TTC549 (cell line): ENCODE results near the gene SEC24A.
"Not testable (repeated sequence)": the region's sequence is repeated elsewhere in the genome, so short reads cannot be mapped to it uniquely, and the experiment has no call there.

Experiments
- FAIRE-seq: peaks from 2 replicates; lab custom pipeline; 2012; peaks lifted over from hg19 to GRCh38; lab: Jason Lieb, UNC

Gene SEC24A

DNA sequence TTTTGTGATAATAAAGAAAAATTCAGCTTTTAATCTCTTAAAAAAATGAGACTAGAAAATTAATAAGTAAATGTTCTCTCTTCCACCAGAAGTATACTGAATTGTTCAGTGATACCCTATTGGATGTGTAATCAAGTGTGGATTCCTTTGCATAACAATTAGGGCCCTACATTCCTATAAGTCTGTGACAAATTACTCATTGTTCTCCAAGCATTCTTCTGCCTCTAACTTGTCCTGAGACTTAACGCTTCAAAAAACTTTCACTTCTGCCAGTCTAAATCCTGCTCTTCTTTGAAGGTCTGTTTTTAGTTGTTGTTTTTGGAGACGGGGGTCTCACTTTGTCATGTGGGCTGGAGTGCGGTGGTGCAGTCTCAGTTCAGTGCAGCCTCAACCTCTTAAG is 100.8 kb downstream of the SEC24A start:
- FAIRE-seq: no peak

DNA sequence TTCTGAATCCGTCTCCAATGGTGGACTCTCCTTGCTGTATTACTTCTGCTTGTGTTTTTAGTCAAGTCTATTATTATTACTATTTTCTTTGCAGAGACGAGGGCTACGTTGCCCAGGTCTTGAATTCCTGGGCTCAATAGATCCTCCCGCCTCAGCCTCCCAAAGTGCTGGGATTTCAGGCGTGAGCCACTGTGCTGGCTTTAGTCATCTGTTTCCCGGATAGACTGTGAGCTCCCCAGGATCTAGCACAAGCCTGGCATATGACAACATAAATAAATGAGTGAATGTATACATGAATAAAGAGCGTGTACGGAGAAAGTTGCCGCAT is 109.6 kb downstream of the SEC24A start:
- FAIRE-seq: no peak

DNA sequence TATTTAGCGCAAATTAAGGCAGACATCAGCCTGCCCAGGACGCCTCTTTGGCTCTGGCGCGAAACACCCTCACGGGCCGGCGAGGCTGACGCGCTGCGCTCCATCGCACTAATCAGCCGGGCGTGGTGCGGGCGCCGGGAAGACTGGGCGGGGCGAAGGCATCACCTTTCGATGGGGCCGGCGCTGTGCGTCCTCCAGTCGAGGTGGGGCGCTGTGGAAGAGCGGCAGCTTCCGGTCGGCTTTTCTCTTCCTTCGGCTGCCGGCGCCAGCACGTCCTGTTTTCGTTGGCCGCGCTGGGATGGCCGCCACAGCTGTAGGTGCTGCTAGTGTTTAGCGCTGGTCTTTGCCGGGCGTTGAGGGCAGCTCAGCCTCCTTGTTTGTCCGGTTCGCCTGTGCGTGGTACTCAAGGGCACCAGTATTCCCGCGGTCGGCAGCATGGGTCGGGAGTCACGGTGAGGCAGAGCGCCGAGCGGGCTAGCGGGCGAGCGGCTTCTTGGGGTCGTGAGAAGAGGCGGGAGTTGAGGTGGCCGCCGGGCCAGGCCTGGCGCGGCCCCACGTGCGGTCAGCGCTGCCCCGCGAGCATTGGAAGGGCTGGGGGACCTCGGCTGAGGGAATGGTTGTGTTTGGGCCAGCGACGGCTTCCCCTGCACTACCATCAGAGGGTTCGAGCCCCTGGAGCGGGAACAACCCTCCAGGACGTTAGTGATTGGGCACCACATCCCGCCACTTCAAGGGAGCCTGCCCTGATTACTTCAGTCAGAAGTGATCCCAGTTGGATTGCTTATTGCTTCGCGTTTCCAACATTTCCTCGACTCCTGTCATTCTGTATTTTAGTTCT is 110.1 kb downstream of the SEC24A start, which contains the start of gene DDX46:
Gene DDX46 (plus strand): TSS at position 276 of the 838 bp plus-strand sequence. CDS start 160 bp downstream, at position 436.
- FAIRE-seq: no peak

DNA sequence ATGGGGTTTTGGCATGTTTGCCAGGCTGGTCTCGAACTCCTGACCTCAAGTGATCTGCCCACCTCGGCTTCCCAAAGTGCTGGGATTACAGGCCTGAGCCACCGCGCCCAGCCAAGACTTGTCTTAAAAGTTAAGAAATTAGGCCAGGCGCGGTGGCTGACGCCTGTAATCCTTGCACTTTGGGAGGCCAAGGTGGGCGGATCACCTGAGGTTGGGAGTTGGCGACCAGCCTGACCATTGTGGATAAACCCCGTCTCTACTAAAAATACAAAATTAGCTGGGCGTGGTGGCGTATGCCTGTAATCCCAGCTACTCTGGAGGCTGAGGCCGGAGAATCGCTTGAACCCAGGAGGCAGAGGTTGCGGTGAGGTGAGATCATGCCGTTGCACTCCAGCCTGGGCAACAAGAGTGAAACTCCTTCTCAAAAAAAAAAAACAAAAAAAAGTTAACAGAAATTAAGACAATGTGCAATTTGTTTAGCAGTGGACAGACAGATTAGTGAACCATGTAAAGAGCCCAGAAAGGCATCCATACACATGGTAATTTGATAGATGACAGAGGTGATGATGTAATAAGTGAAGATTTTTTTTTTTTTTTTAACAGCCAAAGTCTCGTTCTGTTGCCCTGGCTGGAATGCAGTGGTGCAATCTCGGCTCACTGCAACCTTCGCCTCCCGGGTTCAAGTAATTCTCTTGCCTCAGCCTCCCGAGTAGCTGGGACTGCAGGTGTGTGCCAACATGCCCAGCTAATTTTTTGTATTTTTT is 119.1 kb downstream of the SEC24A start:
- not testable (repeated sequence) for FAIRE-seq

DNA sequence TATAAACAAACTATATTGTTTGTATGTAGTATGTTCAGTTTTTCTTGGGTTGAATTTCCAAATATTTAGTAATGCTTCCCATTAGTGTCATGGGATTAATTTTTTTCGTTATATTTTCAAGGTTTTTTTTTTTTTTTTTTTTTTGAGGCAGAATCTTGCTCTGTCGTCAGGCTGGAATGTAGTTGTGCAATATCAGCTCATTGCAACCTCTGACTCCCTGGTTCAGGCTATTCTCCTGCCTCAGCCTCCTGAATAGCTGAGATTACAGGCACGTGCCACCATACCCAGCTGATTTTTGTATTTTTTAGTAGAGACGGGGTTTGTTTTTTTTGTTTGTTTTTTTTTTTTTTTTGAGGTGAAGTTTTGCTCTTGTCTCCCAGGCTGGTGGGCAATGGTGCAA is 120.6 kb downstream of the SEC24A start:
- FAIRE-seq: no peak

DNA sequence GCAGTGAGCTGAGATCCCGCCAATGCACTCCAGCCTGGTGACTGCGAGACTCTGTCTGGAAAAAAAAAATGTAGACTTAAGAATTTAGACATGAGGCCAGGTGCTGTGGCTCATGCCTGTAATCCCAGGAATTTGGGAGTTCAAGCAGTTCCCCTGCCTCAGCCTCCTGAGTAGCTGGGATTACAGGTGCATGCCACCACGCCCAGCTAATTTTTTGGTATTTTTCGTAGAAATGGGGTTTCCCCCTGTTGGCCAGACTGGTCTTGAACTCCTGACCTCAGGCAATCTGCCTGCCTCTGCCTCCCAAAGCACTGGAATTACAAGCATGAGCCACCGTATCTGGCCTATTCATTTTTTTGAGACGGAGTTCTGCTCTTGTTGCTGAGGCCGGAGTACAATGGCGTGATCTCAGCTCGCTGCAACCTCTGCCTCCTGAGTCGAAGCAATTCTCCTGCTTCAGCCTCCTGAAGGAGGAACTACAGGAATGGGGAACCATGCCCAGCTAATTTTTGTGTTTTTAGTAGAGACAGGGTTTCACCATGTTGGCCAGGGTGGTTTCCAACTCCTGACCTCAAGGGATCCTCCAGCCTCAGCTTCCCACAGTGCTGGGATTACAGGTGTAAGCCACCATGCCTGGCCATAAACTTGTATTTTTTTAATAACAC is 124.0 kb downstream of the SEC24A start:
- no peak for FAIRE-seq

DNA sequence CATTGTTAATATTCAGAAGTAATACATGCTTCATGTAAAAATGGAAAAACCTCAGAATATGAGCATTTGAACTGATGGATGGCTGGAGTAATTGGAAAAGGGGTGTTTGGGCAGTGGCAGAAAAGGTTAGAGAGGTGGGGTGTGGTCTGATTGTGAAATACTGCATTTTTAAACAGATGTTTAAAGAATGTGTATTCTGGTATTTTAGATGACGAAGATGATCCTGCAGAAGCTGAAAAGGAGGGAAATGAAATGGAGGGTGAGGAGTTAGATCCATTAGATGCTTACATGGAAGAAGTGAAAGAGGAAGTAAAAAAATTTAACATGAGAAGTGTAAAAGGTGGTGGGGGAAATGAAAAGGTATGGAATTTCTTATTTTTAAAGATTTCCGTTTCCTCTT is 128.8 kb downstream of the SEC24A start:
- FAIRE-seq: no peak
